KBM-7 (cell line): ENCODE results near the gene DUSP2.
A peak's percentile ranks its signal among the peaks of the same experiment; 100 is the strongest.

ENCODE experiments used
- DNase-seq: peaks from one replicate; pipeline ENCODE4 v3.0.0-alpha.2; 2015
- in situ Hi-C: fragments of 300-500 bp; cut with MboI; formaldehyde crosslinking; loops from 2 replicates; pipeline ENCODE4 v1.14.3; 2020; ENCODE audit warnings: low sequenced_read_pairs, low pct_unique_long_range_greater_than_20kb, mixed read lengths

DUSP2 gene

DNA sequence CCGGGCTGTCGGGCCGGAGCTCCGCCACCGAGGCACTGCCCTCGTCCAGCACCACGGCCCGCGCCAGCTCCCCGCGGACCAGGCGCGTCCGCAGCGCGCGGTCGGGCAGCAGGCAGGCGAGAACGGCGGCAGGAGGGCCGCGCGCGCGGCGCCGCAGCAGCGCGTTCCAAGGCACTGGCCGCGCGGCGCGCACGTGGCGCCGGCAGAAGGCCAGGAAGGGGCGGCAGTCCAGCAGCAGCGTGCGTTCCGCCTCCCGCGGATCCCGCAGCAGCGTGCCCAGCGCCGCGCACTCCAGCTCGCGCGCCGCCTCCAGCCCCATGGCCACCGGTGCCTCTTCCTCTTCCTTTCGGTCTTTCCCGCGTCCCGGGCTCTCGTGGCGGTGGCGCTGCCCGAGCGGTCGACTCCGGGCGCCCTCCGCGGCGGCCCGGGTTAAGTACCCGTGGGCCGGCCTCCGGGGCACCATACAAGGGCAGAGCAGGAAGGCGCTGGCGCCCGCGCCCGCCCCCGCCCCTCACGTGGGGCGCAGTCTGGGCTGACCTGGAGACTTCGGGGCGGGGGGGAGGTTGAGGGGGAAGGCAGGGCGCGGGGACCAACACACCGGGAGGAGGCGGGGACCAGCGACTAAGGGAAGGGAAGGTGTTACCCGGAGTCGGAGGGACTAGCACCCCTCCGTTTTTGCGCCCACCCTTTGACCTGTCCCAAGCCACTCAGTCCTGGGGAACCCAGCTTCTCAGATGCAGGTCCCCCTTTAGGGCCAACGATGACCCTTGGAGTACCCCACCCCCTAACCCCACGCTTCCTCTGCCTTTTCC is at the start of gene DUSP2:
Gene DUSP2 (minus strand): TSS at position 405 of the 812 bp plus-strand sequence. CDS start 86 bp downstream, at position 319.
- DNase-seq: peak; percentile 90
- in situ Hi-C loops: no loop called here

DNA sequence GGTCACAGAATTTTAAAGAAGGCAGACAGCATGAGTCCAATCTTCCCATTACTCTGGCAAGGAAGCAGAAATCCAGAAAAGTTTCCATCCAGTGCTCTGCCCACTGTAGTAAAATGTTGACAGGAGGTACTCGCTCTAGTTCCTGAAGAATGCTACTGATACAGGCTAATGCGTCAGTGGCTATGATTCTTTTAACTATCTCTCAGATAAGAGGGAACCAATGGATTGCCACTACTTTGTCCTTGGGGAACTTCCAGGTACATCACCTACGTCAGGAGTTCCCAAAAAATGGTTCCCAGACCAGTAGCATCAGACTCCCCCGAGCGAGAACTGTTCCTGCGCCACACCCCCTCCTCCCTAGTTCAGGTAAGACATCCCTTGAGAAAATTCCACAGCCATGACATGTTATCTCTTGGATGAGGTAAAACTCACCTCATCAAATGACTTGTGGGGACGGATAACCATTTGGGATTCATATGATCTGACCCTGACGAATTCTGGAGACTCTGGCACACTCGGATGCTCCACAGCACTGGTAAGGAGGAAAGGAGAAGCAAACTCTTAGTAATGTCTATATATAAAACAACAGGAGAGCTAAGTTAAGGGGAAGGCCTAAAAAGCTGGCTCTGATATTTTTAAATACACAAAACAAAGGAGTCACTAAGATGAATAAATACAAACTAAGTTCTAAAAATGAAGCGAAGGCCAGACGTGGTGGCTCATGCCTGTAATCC is 46.9 kb upstream of the DUSP2 start:
- DNase-seq: no peak
- in situ Hi-C loops: no loop called here

DNA sequence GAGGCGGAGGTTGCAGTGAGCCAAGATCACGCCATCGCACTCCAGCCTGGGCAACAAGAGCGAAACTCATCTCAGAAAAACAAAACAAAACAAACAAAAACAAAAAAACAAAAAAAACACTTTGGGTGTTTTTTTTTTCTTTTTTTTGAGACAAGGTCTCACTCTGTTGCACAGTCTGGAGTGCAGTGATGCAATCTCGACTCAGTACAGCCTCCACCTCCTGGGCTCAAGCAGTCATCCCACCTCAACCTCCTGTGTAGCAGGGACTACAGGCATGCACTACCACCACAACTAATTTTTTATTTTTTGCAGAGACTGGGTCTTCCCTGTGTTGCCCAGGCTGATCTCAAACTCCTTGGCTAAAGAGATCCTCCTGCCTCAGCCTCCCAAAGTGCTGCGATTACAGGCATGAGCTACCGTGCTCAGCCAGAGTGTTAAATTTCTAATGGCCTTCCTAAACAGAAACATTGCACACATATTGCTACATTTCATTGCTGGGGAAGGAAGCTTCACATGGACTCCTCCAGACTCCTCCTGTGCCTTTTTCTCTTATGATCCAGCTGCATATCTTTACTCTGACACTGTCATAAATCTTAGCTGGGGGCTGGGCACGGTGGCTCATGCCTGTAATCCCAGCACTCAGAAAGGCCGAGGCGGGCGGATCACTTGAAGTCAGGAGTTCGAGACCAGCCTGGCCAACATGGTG is 43.7 kb upstream of the DUSP2 start:
- DNase-seq: no peak
- in situ Hi-C loops: no loop called here

- in situ Hi-C loops: no loop called here
- no peak for DNase-seq
Observed at GRCh38 chr2:96186562-96186961, 41.3 kb upstream of the DUSP2 start.

GRCh38 chr2:96185516-96185915 is 40.3 kb upstream of the DUSP2 start:
- no peak for DNase-seq
- in situ Hi-C loops: no loop called here

GRCh38 chr2:96184989-96185388 is 39.7 kb upstream of the DUSP2 start:
- DNase-seq: no peak
- in situ Hi-C loops: no loop called here

GRCh38 chr2:96184188-96184587 is 38.9 kb upstream of the DUSP2 start:
- DNase-seq: no peak
- in situ Hi-C loops: no loop called here

GRCh38 chr2:96181529-96181928 is 36.3 kb upstream of the DUSP2 start:
- DNase-seq: no peak
- in situ Hi-C loops: no loop called here

DNA sequence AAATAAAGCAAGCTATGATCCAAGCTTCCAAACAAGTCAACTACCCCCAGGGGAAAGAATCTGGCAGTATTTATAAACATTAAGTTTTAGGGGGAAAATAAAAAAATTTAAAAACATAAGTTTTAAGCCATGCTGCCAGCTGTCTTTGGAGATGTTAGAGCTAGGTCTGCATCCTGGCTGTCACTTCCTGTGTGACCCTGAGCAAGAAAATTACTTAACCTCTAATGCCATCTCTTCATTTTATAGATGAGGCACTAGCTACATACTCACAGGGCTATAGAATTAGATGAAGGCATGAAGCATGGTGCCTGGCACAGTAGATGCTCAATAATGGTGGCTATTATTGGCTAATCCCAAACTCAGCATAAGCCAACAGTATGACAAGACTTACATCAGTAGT is 35.3 kb upstream of the DUSP2 start:
- DNase-seq: no peak
- in situ Hi-C loops: no loop called here

- no peak for DNase-seq
- in situ Hi-C loops: no loop called here
Observed at GRCh38 chr2:96180002-96180401, 34.8 kb upstream of the DUSP2 start.

GRCh38 chr2:96176661-96177060 is 31.4 kb upstream of the DUSP2 start:
- in situ Hi-C loops: no loop called here
- DNase-seq: no peak

GRCh38 chr2:96175951-96176350 is 30.7 kb upstream of the DUSP2 start:
- no peak for DNase-seq
- in situ Hi-C loops: no loop called here

DNA sequence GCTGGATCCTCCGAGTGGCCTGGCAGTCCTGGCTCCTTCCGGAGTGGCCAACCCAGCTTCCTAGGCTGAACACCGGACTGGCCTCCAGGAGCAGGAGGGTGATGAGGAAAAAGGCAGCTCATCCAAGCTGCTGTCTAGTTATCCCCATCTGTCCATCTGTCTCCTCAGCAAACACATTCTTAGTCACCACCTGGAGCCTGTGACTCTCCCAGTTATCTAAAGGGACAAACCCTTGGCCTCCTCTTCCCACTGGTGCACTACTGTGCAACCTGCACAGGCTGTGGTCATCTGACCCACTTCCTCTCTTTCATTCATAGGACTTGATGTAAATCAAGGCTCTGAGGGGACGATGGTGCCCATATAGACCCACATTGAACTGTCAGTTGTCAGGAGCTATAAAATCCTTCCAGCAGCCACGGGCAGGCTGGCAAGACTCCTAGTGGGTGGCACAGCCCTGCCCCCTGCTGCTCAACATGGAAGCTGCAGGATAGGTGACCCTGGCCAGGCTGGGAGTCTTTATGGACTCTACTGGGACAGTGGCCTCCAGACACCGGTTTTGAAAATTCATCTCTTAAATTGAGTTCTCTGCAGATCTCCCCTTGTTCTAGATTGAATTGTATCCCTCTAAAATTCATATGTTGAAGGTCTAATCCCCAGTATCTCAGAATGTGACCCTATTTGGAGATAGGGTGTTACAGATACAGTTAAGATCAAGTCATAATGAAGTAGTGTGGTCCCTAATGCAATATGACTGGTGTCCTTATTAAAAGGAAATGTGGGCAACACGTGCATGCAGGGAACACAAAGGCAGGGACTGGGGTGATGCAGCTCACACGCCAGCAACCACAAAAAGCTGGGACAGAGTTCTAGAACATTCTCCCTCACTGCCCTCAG is 29.3 kb upstream of the DUSP2 start:
- peak; percentile 82 for DNase-seq
- in situ Hi-C loops: no loop called here

DNA sequence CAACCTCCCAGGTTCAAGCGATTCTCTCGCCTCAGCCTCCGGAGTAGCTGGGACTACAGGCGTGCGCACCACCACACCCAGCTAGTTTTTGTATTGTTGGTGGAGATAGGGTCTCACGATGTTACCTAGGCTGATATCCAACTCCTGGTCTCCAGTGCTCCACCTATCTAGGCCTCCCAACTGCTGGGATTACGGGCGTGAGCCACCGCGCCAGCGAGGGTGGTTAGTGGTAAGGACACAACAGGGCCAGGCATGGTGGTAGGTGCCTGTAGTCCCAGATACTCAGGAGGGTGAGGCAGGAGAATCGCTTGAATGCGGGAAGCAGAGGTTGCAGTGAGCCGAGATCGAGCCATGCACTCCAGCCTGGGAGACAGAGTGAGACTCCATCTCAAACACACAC is 26.6 kb upstream of the DUSP2 start:
- DNase-seq: no peak
- in situ Hi-C loops: no loop called here

DNA sequence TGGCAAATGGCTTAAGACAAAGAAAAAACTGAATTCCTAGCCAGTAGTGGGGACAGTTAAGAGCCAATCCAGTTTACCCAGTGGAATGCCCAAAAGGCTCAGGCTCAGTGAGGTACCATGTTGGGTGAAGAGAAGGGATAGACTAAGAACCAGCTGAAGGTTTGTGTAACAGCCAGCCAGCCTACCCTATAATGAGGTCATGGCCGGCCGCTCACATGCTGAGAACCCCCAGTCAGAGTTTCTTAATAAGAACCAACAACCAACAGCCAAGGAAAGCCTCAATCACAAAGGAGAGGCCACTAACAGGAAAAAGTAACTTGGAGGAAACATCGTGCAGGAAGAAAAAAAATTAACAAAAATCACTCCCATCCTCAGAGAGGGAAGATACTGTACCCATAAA is 25.4 kb upstream of the DUSP2 start:
- in situ Hi-C loops: no loop called here
- no peak for DNase-seq

- in situ Hi-C loops: no loop called here
- DNase-seq: no peak
Observed at GRCh38 chr2:96169868-96170507, 24.7 kb upstream of the DUSP2 start.

DNA sequence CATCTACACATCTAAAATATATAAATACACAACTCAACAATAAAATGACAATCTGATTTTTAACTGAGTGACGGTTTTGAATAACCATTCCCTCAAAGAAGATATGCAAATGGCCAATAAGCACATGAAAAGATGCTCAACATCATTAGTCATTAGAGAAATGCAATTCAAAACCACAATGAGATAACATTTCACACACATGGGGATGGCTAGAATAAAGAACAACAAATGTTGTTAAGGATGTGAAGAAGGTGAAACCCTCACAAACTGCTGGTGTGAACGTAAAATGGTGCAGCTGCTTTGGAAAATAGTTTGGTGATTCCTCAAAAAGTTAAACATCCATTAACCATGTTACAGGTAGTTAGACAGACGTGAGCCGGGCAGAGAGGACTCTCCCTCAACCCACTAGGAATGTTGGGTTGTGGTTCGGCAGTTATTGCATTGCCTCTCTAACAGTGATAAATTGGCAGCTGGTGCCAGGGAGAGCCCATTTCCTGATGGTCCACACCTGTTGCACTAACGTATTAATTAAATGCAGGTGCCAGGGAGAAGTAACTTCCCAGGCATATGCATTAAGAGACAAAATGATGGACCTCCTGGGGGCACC is 22.3 kb upstream of the DUSP2 start:
- in situ Hi-C loops: no loop called here
- no peak for DNase-seq

- in situ Hi-C loops: no loop called here
- DNase-seq: no peak
Observed at GRCh38 chr2:96164459-96165184, 19.4 kb upstream of the DUSP2 start.
